ENCODE results near the gene FN1.

GRCh38 chr2:215359576-215359922 is 76.3 kb downstream of the FN1 start:
- TF ChIP-seq CTCF (tag by site-specific recombination; IDR thresholded peaks at IDR 0.05) (no peak), ZNF19 (tag by site-specific recombination; IDR thresholded peaks at IDR 0.05; ENCODE audit: low read depth) (no peak), ZNF76 (tag by site-specific recombination; IDR thresholded peaks at IDR 0.05; ENCODE audit: borderline replicate concordance, low read depth) (no peak), KLF10 (tag by site-specific recombination; IDR thresholded peaks at IDR 0.05) (no peak)
